ENCODE results near the gene FAM177A1. TPM values are rescaled to one million over a fixed set of nuclear protein-coding genes. Genes with fewer than 3 reads are reported as not detected.

The FAM177A1 gene
- polyA plus RNA-seq, 10 donors: 30.8 to 43.3 (median 36.6) TPM

DNA sequence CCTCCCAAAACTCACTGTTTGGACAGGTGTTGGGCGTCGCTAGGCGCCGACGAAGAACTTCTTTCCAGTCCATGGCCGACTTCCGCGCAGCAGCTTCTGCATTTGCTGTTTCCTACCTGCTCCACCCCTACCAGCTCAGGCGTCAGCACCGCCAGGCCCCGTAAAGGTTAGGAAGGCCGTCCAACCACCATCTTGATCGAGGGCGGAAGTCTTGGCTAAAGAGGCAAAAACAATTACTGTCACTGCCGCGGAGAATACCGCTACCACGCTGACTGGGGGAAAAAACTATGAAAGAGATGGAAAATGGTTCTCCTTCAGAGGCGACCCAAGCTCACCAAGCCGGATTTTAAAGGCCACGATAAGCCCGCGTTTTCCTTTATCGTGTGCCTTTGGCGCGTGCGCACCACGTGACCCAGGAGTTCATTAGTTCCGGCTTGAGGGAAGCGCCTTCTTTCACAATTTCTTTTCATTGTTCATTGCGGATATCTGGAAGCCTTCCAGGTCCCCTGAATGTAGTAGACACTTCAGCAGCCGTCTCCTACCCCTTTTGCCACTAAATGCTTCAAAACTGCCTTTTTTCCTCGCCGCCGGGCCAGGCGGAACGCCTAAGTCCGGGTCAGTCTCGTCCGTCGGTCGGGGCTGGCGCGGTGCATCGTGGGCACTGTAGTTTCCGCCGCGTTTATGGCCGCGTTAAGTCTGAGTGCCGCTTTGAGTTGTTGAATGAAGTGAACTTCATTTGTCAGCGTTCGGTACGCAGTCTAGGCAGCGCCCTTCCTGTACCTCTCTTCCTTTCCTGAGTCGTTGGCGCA is 76.0 kb downstream of the FAM177A1 start, which contains the start of the genes PPP2R3C and PRORP:
PPP2R3C (minus strand) TSS at position 104 of the 809 bp plus-strand sequence; CDS start at position 73, 31 bp downstream.
PRORP (plus strand) TSS at position 666 of the 809 bp plus-strand sequence. CDS start 694 bp downstream, outside the sequence.
- DNase-seq: peak; percentile 93 to 99 (median 94)

DNA sequence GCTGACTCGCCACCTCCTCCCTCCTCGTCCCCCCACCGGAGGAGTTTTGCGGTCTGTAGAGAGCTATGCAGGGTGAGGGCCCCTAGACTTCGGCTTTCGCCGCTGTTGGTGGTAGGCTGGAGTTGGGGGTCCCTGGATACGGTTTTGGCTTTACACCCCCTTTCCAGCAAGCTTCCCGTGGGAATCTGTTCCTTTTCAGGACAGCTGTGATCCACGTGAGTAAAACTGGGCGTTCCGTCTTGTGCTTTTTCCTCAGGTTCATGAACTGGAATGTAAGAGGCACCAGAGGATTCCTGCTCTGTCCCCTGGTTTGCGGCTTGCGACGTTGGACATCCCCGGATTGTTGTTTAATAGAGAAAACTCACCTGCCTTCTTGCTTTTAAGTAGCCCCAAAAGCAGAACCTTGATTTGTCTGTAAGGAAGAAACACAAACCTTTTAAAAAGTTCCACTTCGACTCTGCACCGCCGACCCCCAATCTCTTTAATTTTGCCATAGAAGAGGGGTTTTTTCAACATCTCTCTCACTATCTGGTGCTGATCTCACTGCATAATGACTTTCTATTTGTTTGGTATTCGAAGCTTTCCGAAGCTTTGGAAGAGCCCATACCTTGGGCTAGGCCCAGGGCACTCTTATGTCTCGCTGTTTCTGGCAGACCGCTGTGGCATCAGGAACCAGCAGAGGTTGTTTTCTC is 76.8 kb downstream of the FAM177A1 start:
- DNase-seq: peak in 1 of 3 donors; percentile 13

DNA sequence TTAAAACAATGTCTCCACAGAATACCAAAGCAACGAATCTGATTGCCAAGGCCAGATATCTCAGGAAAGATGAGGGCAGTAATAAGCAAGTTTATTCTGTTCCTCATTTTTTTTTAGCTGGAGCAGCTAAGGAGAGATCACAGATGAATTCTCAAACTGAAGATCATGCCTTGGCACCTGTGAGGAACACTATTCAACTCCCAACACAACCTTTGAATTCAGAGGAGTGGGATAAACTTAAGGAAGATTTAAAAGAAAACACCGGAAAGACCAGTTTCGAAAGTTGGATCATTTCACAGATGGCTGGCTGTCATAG is 77.3 kb downstream of the FAM177A1 start:
- no peak for DNase-seq

DNA sequence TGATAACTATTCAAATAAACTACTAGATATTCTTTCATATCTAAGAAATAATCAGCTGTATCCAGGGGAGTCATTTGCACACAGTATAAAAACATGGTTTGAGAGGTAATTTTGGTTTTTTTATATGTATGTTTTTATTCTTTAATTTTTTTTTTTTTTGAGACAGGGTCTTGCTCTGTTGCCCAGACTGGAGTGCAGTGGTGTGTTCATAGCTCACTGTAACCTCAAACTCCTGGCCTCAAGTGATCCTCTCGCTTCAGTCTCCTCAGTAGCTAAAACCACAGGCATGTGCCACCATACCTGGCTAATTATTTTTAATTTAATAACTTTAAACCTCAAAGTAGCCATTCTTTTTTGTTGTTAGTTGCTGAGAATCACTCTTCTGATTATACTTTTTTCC is 78.1 kb downstream of the FAM177A1 start:
- no peak for DNase-seq

Other genes with a start within 250 kb of the FAM177A1 start
- 10 to 100 TPM; 14.5 to 29.0 (median 23.2) TPM for gene BAZ1A, start 170.9 kb upstream of the FAM177A1 start, polyA plus RNA-seq (ENCODE audit: insufficient read length in 10 of 10)
- gene SRP54, start 63.3 kb upstream of the FAM177A1 start, polyA plus RNA-seq (ENCODE audit: insufficient read length in 10 of 10): 10 to 100 TPM; 38.3 to 54.7 (median 46.8) TPM
- 10 to 100 TPM; 37.7 to 51.4 (median 46.7) TPM for gene PPP2R3C, start 75.7 kb downstream of the FAM177A1 start, polyA plus RNA-seq (ENCODE audit: insufficient read length in 10 of 10)
- gene PRORP, start 76.3 kb downstream of the FAM177A1 start, polyA plus RNA-seq (ENCODE audit: insufficient read length in 10 of 10): 10 to 100 TPM; 14.5 to 21.3 (median 18.6) TPM
- gene PSMA6, start 246.1 kb downstream of the FAM177A1 start, polyA plus RNA-seq (ENCODE audit: insufficient read length in 10 of 10): 100 to 1,000 TPM; 151 to 249 (median 192) TPM

Data from muscle of back (tissue), 11 donors.